CD4-positive, alpha-beta T cell (primary cell): Measurements from ENCODE around the gene ABITRAM. TPM values are rescaled to one million over a fixed set of nuclear protein-coding genes. Genes with fewer than 3 reads are reported as not detected.

Experiments
- ATAC-seq: fragments of 200-7000 bp; cut with Tn5 transposase; one replicate; pipeline ENCODE4 v1.10.0; 2022; ENCODE audit warnings: mild to moderate bottlenecking; ENCODE audit not compliant: poor library complexity
- CTCF ChIA-PET: fragments of 350-600 bp; sonication (Branson Sonifier 250); formaldehyde crosslinking; loops from one replicate; lab custom pipeline; 2021; ENCODE audit warnings: antibody characterized with exemption, inconsistent platforms; lab: Charles Lee
- POLR2A ChIA-PET: fragments of 350-600 bp; sonication (Branson Sonifier 250); formaldehyde crosslinking; loops from one replicate; lab custom pipeline; 2021; ENCODE audit warnings: antibody characterized with exemption, inconsistent platforms; lab: Charles Lee
- DNase-seq, 14 experiments: peaks; one replicate each; pipeline ENCODE4 v3.0.0-alpha.2; 2013 to 2020; ENCODE audit warnings: mixed read lengths in 2 of 14
- H3K27ac ChIP-seq, 2 donors: one replicate each; pipeline versions ENCODE4 v1.5.1 to v1.7.0; 2013; ENCODE audit warnings: low read length in 2 of 2, low read depth in 1 of 2, mild to moderate bottlenecking in 1 of 2
- H3K27me3 ChIP-seq, 2 experiments: 1 replicate in 1 of 2; 2 replicates in 1 of 2; pipeline versions ENCODE4 v1.6.1 to v1.7.0; 2013; ENCODE audit warnings: low read length in 2 of 2, control low read depth in 1 of 2, mild to moderate bottlenecking in 1 of 2, moderate library complexity in 1 of 2; ENCODE audit not compliant: insufficient read depth in 2 of 2, control insufficient read depth in 1 of 2
- H3K36me3 ChIP-seq: one replicate; pipeline ENCODE4 v1.6.1; 2013; ENCODE audit warnings: low read length, control low read depth; ENCODE audit not compliant: insufficient read depth
- H3K4me1 ChIP-seq: one replicate; pipeline ENCODE4 v1.6.1; 2013; ENCODE audit warnings: low read length, control low read depth; ENCODE audit not compliant: insufficient read depth
- H3K4me3 ChIP-seq: one replicate; pipeline ENCODE4 v1.5.1; 2013; ENCODE audit warnings: mild to moderate bottlenecking, low read length, moderate library complexity
- H3K9me3 ChIP-seq, 2 experiments: 1 replicate in 1 of 2; 2 replicates in 1 of 2; pipeline versions ENCODE4 v1.6.1 to v1.7.0; 2013; ENCODE audit warnings: low read length in 2 of 2, mild to moderate bottlenecking in 2 of 2, control low read depth in 1 of 2, moderate library complexity in 1 of 2; ENCODE audit not compliant: control insufficient read depth in 1 of 2, insufficient read depth in 1 of 2
- H3K27ac Mint-ChIP-seq: one replicate; pipeline ENCODE4 v1.8.0; 2020; ENCODE audit warnings: mixed read lengths
- H3K27me3 Mint-ChIP-seq: one replicate; pipeline ENCODE4 v1.8.0; 2021; ENCODE audit warnings: mixed read lengths
- H3K36me3 Mint-ChIP-seq: one replicate; pipeline ENCODE4 v1.8.0; 2021; ENCODE audit warnings: low read depth, mixed read lengths
- H3K4me1 Mint-ChIP-seq: one replicate; pipeline ENCODE4 v1.8.0; 2021; ENCODE audit warnings: low read depth, mixed read lengths
- H3K4me3 Mint-ChIP-seq: one replicate; pipeline ENCODE4 v1.8.0; 2020; ENCODE audit warnings: mild to moderate bottlenecking, mixed read lengths
- H3K9me3 Mint-ChIP-seq: one replicate; pipeline ENCODE4 v1.8.0; 2020; ENCODE audit warnings: mixed read lengths
- intact Hi-C, 2 experiments: fragments of 100-400 bp; cut with DNase I in 1 of 2; cut with micrococcal nuclease in 1 of 2; formaldehyde crosslinking; loops; one replicate each; pipeline versions ENCODE4 v1.15.1 to v1.9.0; 2023 to 2025; cut with DNase I, micrococcal nuclease
- total RNA-seq, 174 experiments: library from RNA in 2 of 174; stranded (reverse) in 2 of 174; gene quantifications; one replicate each; pipeline ENCODE4 v1.2.3 and lab custom pipeline; 2021 to 2026
- TF ChIP-seq, protein P1 (sequence below): fragments of 200-600 bp; IDR thresholded peaks from one replicate; pipeline ENCODE4 v1.8.0; 2022; ENCODE audit warnings: antibody characterized with exemption, mild to moderate bottlenecking

ABITRAM gene
- total RNA-seq, 2 experiments from 2014 or later, result 10.4 to 11.7 TPM

DNA sequence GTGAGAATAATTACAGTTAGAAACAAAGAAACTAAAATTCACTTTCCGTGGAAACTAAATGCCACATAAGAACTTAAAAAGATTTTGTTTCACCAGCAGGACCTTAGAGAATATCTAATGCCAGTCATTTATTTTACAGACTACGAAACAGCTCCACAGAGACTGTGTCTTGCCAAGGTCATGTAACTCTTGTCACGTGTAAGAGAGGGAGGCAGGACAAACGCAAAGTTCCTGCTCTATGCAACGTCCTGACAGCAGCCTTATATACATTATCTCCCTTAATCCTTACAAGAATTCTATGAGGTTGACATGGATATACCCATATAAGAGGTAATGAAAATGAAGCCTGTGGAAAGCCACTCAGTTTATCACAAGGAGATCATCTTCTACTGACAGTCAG is 39.7 kb downstream of the ABITRAM start:
- H3K9me3 Mint-ChIP-seq, result no peaks in the 10 kb centered on the region
- H3K27me3 ChIP-seq, result no peaks in the 10 kb centered on the region
- CTCF ChIA-PET, result no interaction called here
- no peaks in the 10 kb centered on the region for H3K36me3 ChIP-seq
- H3K9me3 ChIP-seq, result peaks cover 0 to 8% of the 10 kb centered on the region in 2 experiments
- H3K4me3 Mint-ChIP-seq, result no peak overlapping the region
- H3K4me3 ChIP-seq, result no peak overlapping the region
- H3K27ac Mint-ChIP-seq, result no peak overlapping the region
- H3K36me3 Mint-ChIP-seq, result no peaks in the 10 kb centered on the region
- intact Hi-C loops, result no loop called here
- H3K27me3 Mint-ChIP-seq, result no peaks in the 10 kb centered on the region
- POLR2A ChIA-PET, result no interaction called here
- no peaks in the 10 kb centered on the region for H3K4me1 ChIP-seq
- no peaks in the 10 kb centered on the region for H3K4me1 Mint-ChIP-seq
- ATAC-seq (no peak), DNase-seq (no peak)
- H3K27ac ChIP-seq, result no peak overlapping the region
- TF ChIP-seq, protein P1, sequence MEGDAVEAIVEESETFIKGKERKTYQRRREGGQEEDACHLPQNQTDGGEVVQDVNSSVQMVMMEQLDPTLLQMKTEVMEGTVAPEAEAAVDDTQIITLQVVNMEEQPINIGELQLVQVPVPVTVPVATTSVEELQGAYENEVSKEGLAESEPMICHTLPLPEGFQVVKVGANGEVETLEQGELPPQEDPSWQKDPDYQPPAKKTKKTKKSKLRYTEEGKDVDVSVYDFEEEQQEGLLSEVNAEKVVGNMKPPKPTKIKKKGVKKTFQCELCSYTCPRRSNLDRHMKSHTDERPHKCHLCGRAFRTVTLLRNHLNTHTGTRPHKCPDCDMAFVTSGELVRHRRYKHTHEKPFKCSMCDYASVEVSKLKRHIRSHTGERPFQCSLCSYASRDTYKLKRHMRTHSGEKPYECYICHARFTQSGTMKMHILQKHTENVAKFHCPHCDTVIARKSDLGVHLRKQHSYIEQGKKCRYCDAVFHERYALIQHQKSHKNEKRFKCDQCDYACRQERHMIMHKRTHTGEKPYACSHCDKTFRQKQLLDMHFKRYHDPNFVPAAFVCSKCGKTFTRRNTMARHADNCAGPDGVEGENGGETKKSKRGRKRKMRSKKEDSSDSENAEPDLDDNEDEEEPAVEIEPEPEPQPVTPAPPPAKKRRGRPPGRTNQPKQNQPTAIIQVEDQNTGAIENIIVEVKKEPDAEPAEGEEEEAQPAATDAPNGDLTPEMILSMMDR, result no peak

DNA sequence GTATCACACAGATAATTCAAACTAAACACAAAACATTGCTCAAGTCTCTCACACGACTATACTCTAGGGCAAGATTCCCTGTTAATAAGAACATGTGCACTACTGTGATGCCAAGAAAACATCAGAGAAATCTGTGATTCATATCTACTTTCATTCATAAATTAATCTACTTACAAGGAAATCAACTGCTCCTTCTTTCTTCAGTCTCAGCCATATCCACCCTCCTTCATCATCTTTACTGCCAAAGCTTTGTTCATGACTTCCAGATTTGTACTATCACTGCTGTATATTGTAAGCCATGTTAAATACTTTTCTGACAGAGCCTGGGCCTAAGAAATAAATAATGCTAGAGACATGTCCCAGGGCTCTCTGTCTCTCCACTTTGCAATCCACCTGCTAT is 44.0 kb downstream of the ABITRAM start:
- Mint-ChIP-seq H3K9me3 (no peaks in the 10 kb centered on the region), H3K36me3 (no peaks in the 10 kb centered on the region), H3K4me1 (no peaks in the 10 kb centered on the region), H3K27me3 (no peaks in the 10 kb centered on the region), H3K4me3 (no peak overlapping the region), H3K27ac (no peak overlapping the region)
- Histone ChIP-seq H3K36me3 (no peaks in the 10 kb centered on the region), H3K9me3 (no peaks in the 10 kb centered on the region), H3K4me1 (no peaks in the 10 kb centered on the region), H3K27ac (no peak overlapping the region), H3K27me3 (no peaks in the 10 kb centered on the region), H3K4me3 (no peak overlapping the region)
- ATAC-seq, result no peak
- no peak for DNase-seq
- intact Hi-C loops, result no loop called here
- ChIA-PET CTCF (no interaction called here), POLR2A (no interaction called here)
- TF ChIP-seq, protein P1, result no peak

DNA sequence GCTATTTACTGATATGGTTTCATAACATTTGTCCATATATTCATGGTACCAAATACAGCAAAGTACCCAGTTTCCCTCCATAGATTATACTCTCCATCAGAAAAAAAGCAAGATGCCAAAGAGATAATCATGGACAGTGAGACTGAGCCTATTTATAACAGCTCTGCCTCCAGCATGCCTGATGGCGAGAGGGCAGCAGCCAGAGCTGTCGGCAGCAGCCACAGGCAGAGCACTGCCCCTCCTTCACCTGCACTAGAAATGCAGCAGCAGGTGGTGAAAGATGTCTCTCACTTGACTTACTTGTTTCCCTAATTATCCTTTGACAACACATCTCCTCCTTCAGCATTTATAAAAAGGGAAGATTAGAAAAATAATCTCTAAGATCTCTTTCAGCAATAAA is 46.7 kb downstream of the ABITRAM start:
- intact Hi-C loops, result no loop called here
- Histone ChIP-seq H3K4me3 (no peak overlapping the region), H3K27ac (no peak overlapping the region), H3K36me3 (no peaks in the 10 kb centered on the region), H3K27me3 (no peaks in the 10 kb centered on the region), H3K4me1 (no peaks in the 10 kb centered on the region), H3K9me3 (no peaks in the 10 kb centered on the region)
- Mint-ChIP-seq H3K36me3 (no peaks in the 10 kb centered on the region), H3K9me3 (no peaks in the 10 kb centered on the region), H3K4me3 (no peak overlapping the region), H3K27ac (no peak overlapping the region), H3K4me1 (no peaks in the 10 kb centered on the region), H3K27me3 (no peaks in the 10 kb centered on the region)
- ChIA-PET POLR2A (no interaction called here), CTCF (no interaction called here)
- DNase-seq (no peak), ATAC-seq (no peak)
- TF ChIP-seq, protein P1, result no peak
